Natural killer cell treated with Interleukin-12 subunit alpha and Interleukin-12 subunit beta and Interleukin-15 and Interleukin-18, amount 100 ng/mL, for 72 hours (primary cell): ENCODE results near the gene EIF4G1. TPM values are rescaled to one million over a fixed set of nuclear protein-coding genes. Genes with fewer than 3 reads are reported as not detected.
A peak's percentile ranks its signal among the peaks of the same experiment; 100 is the strongest.

ENCODE experiments used
- ATAC-seq, 2 donors: fragments of 150-1000 bp; cut with Tn5 transposase in 1 of 2; sonication (Bioruptor Pico), chemical (Tn5 transposase) in 1 of 2; 2 replicates each; pipeline ENCODE4 v1.10.0; 2021
- DNase-seq: peaks from one replicate; pipeline ENCODE4 v3.0.0; 2022; ENCODE audit warnings: low spot score
- H3K27ac Mint-ChIP-seq, 2 donors: 1 replicate in 1 of 2; 2 replicates in 1 of 2; pipeline ENCODE4 v1.8.0; 2022; ENCODE audit warnings: mixed read lengths in 2 of 2, mild to moderate bottlenecking in 1 of 2, moderate library complexity in 1 of 2
- H3K27me3 Mint-ChIP-seq, 2 donors: 1 replicate in 1 of 2; 2 replicates in 1 of 2; pipeline ENCODE4 v1.8.0; 2022; ENCODE audit warnings: mixed read lengths in 2 of 2
- H3K36me3 Mint-ChIP-seq: one replicate; pipeline ENCODE4 v1.8.0; 2022; ENCODE audit warnings: mixed read lengths
- H3K4me1 Mint-ChIP-seq, 2 donors: 1 replicate in 1 of 2; 2 replicates in 1 of 2; pipeline ENCODE4 v1.8.0; 2022; ENCODE audit warnings: low read depth in 2 of 2, mixed read lengths in 2 of 2, mild to moderate bottlenecking in 1 of 2
- H3K4me3 Mint-ChIP-seq: one replicate; pipeline ENCODE4 v1.8.0; 2022; ENCODE audit warnings: mixed read lengths
- H3K9me3 Mint-ChIP-seq: 2 replicates; pipeline ENCODE4 v1.8.0; 2022; ENCODE audit warnings: mixed read lengths
- total RNA-seq, 2 donors: library from RNA; stranded (reverse); gene quantifications; one replicate each; pipeline ENCODE4 v1.2.3, GENCODE V29; 2022

EIF4G1 gene
- total RNA-seq, 2 donors from 2014 or later: 535 to 855 TPM

GRCh38 chr3:184354121-184354728, 39.8 kb downstream of the EIF4G1 start:
- H3K4me1 Mint-ChIP-seq: peaks cover 0 to 8% of the 10 kb centered on the region in 2 donors
- peak overlapping the region in 1 of 2 donors; percentile 76 for H3K27ac Mint-ChIP-seq
- H3K9me3 Mint-ChIP-seq: no peaks in the 10 kb centered on the region
- no peaks in the 10 kb centered on the region for H3K36me3 Mint-ChIP-seq
- ATAC-seq (peak; percentile 84 to 92), DNase-seq (no peak)
- no peaks in the 10 kb centered on the region for H3K27me3 Mint-ChIP-seq
- peak overlapping the region; percentile 38 for H3K4me3 Mint-ChIP-seq

- Mint-ChIP-seq H3K27me3 (no peaks in the 10 kb centered on the region), H3K4me1 (peaks cover under 1 to 9% of the 10 kb centered on the region in 2 donors), H3K9me3 (no peaks in the 10 kb centered on the region), H3K4me3 (no peak overlapping the region), H3K27ac (peak overlapping the region in 1 of 2 donors; percentile 38), H3K36me3 (no peaks in the 10 kb centered on the region)
- DNase-seq: no peak
- ATAC-seq: no peak
Observed at GRCh38 chr3:184354754-184355153, 40.3 kb downstream of the EIF4G1 start.

DNA sequence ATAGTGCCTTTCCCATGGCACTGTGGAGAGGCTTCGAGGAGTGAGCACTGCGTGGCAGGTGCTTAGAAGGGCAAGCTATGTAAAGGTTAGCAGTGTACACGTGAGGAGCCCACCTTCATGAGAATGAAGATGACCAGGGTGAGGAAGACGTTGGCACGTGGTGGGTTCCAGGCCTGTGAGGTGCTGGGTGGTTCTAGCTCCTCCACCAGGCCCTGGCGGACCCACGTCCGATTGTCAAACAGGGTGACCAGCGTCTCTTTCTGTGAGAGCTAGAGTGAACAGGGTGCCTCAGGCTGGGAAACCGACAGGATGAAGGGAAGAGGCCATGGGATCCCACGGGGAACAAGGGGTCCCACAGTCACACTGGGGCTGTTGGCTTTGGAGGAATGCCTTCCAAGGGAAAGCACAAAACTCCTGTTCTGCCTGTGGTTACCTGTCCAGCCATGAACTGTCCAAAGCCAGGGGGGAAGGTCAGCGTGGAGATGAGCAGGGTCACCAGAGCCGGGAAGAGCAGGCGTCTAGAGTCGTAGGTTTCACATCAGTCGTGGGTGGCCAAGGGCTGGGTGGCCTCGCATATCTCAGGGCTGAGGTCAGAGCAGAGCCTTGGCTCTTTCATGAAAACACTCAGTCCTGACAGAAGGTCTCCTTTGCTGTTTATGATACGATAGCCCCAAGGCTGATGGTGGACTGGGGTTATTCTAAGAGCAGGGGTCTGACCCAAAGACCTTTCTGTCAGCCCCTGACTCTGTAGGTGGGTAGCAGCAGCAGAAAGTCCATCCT, 41.0 kb downstream of the EIF4G1 start:
- H3K9me3 Mint-ChIP-seq: no peaks in the 10 kb centered on the region
- H3K4me3 Mint-ChIP-seq: no peak overlapping the region
- ATAC-seq (no peak), DNase-seq (no peak)
- H3K27ac Mint-ChIP-seq: peak overlapping the region in 1 of 2 donors; percentile 38
- H3K4me1 Mint-ChIP-seq: peaks cover 6 to 13% of the 10 kb centered on the region in 2 donors
- no peaks in the 10 kb centered on the region for H3K27me3 Mint-ChIP-seq
- no peaks in the 10 kb centered on the region for H3K36me3 Mint-ChIP-seq

DNA sequence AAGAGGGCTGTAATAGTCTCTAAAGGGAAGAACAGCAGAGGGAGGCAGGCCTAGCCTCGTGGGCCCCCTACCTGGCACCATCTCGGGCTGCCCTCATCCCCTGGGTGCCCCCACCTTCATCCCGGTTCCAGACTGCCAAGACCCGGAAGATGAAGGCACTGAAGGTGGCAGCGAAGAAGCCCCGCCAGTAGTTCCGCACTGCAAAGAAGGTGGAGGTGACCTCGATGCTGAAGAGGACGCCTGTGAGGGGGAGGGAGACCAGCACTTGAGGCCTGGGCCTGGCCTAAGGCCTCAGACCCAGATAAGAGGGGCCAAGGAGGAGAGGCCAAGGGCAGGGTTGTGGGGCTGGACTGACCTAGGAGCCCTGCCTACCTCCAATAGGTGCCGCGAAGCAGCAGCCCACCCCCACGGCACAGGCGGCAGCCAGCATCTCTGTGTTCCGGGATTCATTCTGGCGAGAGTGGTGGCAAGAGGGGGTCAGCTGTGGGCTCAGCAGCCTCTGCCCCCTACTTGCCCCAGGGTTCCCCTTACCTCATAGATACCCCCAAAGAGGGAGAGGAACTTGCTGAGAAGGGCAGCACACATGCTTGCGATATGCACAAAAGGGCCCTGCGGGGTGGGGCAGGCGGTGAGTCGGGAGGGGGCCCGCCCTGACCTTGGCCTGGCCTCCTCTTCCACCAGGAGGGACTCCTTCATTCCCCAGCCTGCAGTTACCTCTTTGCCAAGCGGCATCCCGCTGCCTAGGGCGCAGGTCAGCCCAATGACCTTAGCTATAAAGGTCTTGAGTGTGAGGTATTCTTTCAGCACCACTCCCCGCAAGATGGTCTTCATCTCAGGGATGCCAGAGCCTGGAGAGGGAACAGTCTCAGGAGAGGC, 43.1 kb downstream of the EIF4G1 start:
- Mint-ChIP-seq H3K4me3 (no peak overlapping the region), H3K36me3 (no peaks in the 10 kb centered on the region), H3K9me3 (no peaks in the 10 kb centered on the region), H3K27me3 (no peaks in the 10 kb centered on the region), H3K4me1 (peaks cover 11 to 15% of the 10 kb centered on the region in 2 donors), H3K27ac (no peak overlapping the region)
- DNase-seq (no peak), ATAC-seq (no peak)

GRCh38 chr3:184358124-184358767, 43.8 kb downstream of the EIF4G1 start:
- Mint-ChIP-seq H3K4me3 (no peak overlapping the region), H3K27me3 (no peaks in the 10 kb centered on the region), H3K36me3 (no peaks in the 10 kb centered on the region), H3K9me3 (no peaks in the 10 kb centered on the region), H3K4me1 (peaks cover 14 to 18% of the 10 kb centered on the region in 2 donors), H3K27ac (no peak overlapping the region)
- ATAC-seq (no peak), DNase-seq (no peak)

DNA sequence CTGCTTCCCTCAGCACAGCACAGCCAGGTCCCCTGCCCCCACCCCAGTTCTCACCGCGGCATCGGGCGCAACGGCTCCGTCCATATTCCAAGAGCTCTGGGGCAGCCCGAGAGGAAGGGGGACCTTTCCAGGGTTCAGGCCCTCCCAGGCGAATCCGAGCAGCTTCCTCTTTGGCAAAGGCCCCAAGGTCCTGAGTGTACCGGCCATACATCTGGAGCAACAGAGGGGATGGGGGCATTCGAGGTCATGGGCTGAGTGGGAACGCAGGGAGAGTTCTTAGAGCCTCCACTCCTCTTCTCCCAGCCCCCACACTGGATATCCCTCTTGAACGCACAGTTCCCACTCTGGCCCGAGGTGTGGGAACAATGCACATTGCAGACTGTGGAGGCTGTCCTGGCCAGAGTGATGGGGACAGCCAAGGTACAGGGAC, 44.5 kb downstream of the EIF4G1 start:
- ATAC-seq: no peak
- no peak overlapping the region for H3K27ac Mint-ChIP-seq

GRCh38 chr3:184359610-184360009, 45.2 kb downstream of the EIF4G1 start:
- H3K27ac Mint-ChIP-seq: no peak overlapping the region

More for the DNA sequence above, 44.5 kb downstream of the EIF4G1 start:
- no peaks in the 10 kb centered on the region for H3K36me3 Mint-ChIP-seq
- H3K4me3 Mint-ChIP-seq: no peak overlapping the region
- H3K9me3 Mint-ChIP-seq: no peaks in the 10 kb centered on the region
- H3K4me1 Mint-ChIP-seq: peaks cover 18 to 20% of the 10 kb centered on the region in 2 donors
- DNase-seq: no peak
- H3K27me3 Mint-ChIP-seq: no peaks in the 10 kb centered on the region

DNA sequence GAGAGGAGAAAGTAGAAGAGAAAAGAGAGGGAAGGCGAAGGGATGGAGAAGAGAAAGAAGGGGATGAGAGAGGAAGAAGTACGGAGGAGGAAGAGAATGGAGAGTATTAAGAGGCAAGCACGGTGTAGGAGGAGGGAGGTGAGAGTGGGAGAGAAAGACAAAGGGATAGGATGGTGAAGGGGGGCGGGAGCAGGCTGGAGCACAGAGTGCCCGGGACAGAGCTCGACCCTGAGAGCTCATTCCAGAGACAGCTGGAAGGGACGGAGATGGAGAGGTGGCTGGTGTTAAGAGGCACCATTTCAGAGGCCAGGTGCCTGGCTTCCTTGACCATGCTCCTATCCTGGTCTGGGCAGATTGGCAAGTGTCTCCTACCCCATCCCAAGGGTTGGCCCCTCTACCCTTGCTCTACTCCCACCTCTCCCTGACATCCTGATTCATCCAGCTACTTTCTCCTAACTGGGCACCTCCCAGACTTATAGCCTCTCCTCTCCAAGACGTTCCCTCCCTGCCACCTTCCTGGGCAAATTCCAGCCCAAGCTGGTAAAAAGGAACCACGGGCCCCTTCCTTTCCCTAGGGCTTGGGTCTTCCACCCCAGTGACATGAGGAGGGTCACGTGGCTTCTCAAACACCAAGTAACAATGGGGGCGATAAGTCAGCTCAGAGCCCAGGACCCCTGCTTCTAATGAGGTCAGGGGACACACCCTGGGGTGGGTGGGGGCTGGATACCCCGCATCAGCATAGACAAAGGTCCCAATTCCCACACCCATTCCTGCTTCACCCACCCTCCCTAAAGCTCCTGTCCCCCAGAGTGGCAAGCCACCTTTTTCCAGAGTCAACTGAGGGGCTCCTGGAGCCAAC, 45.9 kb downstream of the EIF4G1 start:
- no peak overlapping the region for H3K27ac Mint-ChIP-seq
- H3K4me3 Mint-ChIP-seq: peak overlapping the region; percentile 89
- no peaks in the 10 kb centered on the region for H3K9me3 Mint-ChIP-seq
- no peak for ATAC-seq
- H3K27me3 Mint-ChIP-seq: no peaks in the 10 kb centered on the region
- DNase-seq: no peak
- H3K36me3 Mint-ChIP-seq: peaks cover 10% of the 10 kb centered on the region
- peaks cover 27 to 32% of the 10 kb centered on the region in 2 donors for H3K4me1 Mint-ChIP-seq

More at GRCh38 chr3:184359610-184360009, 45.2 kb downstream of the EIF4G1 start:
- ATAC-seq (no peak), DNase-seq (no peak)
- no peaks in the 10 kb centered on the region for H3K9me3 Mint-ChIP-seq
- H3K4me1 Mint-ChIP-seq: peaks cover 20 to 26% of the 10 kb centered on the region in 2 donors
- peak overlapping the region; percentile 65 for H3K4me3 Mint-ChIP-seq
- H3K27me3 Mint-ChIP-seq: no peaks in the 10 kb centered on the region
- peaks cover 4% of the 10 kb centered on the region for H3K36me3 Mint-ChIP-seq

GRCh38 chr3:184360929-184361531, 46.6 kb downstream of the EIF4G1 start:
- peak overlapping the region; percentile 89 for H3K4me3 Mint-ChIP-seq
- no peak overlapping the region for H3K27ac Mint-ChIP-seq
- H3K9me3 Mint-ChIP-seq: no peaks in the 10 kb centered on the region
- peak in 1 of 2 donors; percentile 0 for ATAC-seq
- H3K27me3 Mint-ChIP-seq: no peaks in the 10 kb centered on the region
- peaks cover 28 to 34% of the 10 kb centered on the region in 2 donors for H3K4me1 Mint-ChIP-seq
- no peak for DNase-seq
- H3K36me3 Mint-ChIP-seq: peaks cover 11% of the 10 kb centered on the region

GRCh38 chr3:184361532-184361931, 47.1 kb downstream of the EIF4G1 start, which contains the start of the genes CLCN2 and POLR2H:
Gene CLCN2, minus strand, starts transcription at chr3:184361605. Its CDS starts 126 bp downstream, at chr3:184361479.
Gene POLR2H, plus strand, starts transcription at chr3:184361710. Its CDS starts 1,783 bp downstream, at chr3:184363493.
- Mint-ChIP-seq H3K4me3 (peak within 1 kb of the TSS; percentile 98), H3K4me1 (peaks cover 28 to 34% of the 10 kb centered on the region in 2 donors), H3K27me3 (no peaks in the 10 kb centered on the region), H3K27ac (peak within 1 kb of the TSS; percentile 94 to 99), H3K36me3 (peaks cover 12% of the 10 kb centered on the region), H3K9me3 (no peaks in the 10 kb centered on the region)
- ATAC-seq (peak; percentile 67 to 72), DNase-seq (peak; percentile 78)

DNA sequence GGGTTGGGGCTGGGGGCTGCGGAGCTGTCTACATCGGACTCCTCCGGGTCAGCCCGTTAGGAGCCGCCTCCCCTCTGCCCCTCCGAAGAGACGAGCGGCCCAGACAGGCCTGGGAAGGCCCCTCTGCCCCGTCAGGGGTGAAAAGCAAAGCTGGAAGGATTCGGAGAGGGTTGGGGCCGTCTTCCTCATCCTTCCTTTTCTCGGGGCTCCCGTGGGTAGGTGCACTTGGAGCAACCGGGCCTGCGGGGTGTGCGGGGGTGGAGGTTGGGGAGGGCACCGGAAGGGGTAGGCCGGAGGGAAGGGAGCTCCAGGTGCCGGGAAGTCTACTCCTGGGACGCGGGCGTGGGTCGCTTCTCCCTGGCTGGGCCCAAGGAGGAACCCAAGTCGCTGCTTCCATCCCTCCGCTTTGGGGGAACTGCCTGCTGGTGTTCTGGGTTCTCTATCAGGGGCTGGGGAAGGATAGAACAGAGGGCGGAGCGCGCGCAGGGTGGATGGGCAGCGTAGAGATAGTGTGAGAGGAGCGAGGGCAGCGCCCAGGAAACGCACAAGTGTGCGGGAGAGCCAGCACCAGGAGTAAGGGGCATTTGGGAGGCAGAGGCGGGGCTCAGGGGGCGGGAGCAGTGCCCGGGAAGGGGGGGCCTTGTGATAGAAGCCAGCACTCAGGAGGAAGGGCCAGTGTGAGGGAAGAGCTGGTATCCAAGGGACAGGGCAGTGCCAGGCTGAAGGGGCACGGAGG, 47.7 kb downstream of the EIF4G1 start:
- peak overlapping the region; percentile 94 to 99 for H3K27ac Mint-ChIP-seq
- ATAC-seq (peak; percentile 8 to 17), DNase-seq (no peak)
- H3K4me1 Mint-ChIP-seq: peaks cover 33 to 40% of the 10 kb centered on the region in 2 donors
- no peaks in the 10 kb centered on the region for H3K9me3 Mint-ChIP-seq
- no peaks in the 10 kb centered on the region for H3K27me3 Mint-ChIP-seq
- H3K36me3 Mint-ChIP-seq: peaks cover 17% of the 10 kb centered on the region
- peak overlapping the region; percentile 98 for H3K4me3 Mint-ChIP-seq
